ENCODE data around the gene OR52H1.
"Not testable (repeated sequence)": the region's sequence is repeated elsewhere in the genome, so short reads cannot be mapped to it uniquely, and the experiment has no call there.

The OR52H1 gene

GRCh38 chr11:5548440-5548839 lies at the start of gene OR52H1:
TSS of gene OR52H1 (minus strand) at chr11:5548540. CDS start at chr11:5545505, 3,035 bp downstream.
- TF ChIP-seq, protein P1, sequence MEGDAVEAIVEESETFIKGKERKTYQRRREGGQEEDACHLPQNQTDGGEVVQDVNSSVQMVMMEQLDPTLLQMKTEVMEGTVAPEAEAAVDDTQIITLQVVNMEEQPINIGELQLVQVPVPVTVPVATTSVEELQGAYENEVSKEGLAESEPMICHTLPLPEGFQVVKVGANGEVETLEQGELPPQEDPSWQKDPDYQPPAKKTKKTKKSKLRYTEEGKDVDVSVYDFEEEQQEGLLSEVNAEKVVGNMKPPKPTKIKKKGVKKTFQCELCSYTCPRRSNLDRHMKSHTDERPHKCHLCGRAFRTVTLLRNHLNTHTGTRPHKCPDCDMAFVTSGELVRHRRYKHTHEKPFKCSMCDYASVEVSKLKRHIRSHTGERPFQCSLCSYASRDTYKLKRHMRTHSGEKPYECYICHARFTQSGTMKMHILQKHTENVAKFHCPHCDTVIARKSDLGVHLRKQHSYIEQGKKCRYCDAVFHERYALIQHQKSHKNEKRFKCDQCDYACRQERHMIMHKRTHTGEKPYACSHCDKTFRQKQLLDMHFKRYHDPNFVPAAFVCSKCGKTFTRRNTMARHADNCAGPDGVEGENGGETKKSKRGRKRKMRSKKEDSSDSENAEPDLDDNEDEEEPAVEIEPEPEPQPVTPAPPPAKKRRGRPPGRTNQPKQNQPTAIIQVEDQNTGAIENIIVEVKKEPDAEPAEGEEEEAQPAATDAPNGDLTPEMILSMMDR (IDR thresholded peaks at IDR 0.05; ENCODE audit: borderline replicate concordance, control extremely low read depth, extremely low read depth, insufficient read depth, missing control alignments), result no peak
- in situ Hi-C loops (cut with MboI; ENCODE audit: low sequenced_read_pairs, unreplicated experiment), result no loop called here
- no peak for DNase-seq (ENCODE audit: low spot score)

GRCh38 chr11:5597953-5598352 lies 49.6 kb upstream of the OR52H1 start:
- TF ChIP-seq, protein P1 (IDR thresholded peaks at IDR 0.05; ENCODE audit: borderline replicate concordance, control extremely low read depth, extremely low read depth, insufficient read depth, missing control alignments), result no peak
- in situ Hi-C loops (cut with MboI; ENCODE audit: low sequenced_read_pairs, unreplicated experiment), result no loop called here

GRCh38 chr11:5596607-5597201 lies 48.4 kb upstream of the OR52H1 start, which contains the start of gene TRIM6:
TSS of gene TRIM6 (plus strand) at chr11:5596637. CDS start at chr11:5596898, 261 bp downstream.
- peak; percentile 42 for DNase-seq (ENCODE audit: low spot score)
- in situ Hi-C loops (cut with MboI; ENCODE audit: low sequenced_read_pairs, unreplicated experiment), result no loop called here
- TF ChIP-seq, protein P1 (IDR thresholded peaks at IDR 0.05; ENCODE audit: borderline replicate concordance, control extremely low read depth, extremely low read depth, insufficient read depth, missing control alignments), result no peak

More at GRCh38 chr11:5597953-5598352, 49.6 kb upstream of the OR52H1 start:
- DNase-seq (ENCODE audit: low spot score), result no peak

DNA sequence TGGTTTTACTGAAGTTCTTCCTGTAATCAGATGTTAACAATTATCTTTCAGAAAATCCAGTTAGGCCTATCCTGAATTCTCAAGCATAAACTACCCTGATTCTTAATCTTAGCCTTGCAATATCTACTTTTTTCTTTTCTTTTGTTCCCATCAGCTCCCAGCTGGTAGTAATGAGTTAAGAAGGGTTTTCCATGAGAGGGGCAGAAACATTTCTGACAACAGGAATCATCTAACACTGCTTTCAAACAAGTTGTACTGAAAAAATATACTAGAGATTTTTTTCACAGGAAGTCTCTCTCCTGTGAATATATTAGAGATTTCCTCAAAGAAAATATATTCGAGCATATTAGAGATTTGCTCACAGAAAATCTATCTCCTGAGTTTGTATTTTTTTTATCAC lies 44.8 kb upstream of the OR52H1 start:
- DNase-seq (ENCODE audit: low spot score), result no peak
- in situ Hi-C loops (cut with MboI; ENCODE audit: low sequenced_read_pairs, unreplicated experiment), result no loop called here
- TF ChIP-seq, protein P1 (IDR thresholded peaks at IDR 0.05; ENCODE audit: borderline replicate concordance, control extremely low read depth, extremely low read depth, insufficient read depth, missing control alignments), result no peak

DNA sequence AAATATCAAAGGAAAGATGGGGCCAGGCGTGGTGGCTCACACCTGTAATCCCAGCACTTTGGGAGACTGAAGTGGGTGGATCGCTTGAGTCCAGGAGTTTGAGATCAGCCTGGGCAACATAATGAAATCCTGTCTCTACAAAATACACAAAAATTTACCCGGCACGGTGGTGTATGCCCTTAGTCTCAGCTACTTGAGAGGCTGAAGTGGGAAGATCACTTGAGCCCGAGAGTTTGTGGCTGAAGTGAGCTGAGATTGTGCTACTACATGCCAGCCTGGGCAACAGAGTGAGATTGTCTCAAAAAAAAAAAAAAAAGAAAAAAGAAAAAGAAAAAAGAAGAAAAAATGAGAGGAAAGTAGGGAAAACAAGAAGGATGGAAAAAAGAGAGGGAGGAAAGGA lies 44.3 kb upstream of the OR52H1 start:
- TF ChIP-seq, protein P1 (IDR thresholded peaks at IDR 0.05; ENCODE audit: borderline replicate concordance, control extremely low read depth, extremely low read depth, insufficient read depth, missing control alignments), result no peak
- in situ Hi-C loops (cut with MboI; ENCODE audit: low sequenced_read_pairs, unreplicated experiment), result no loop called here
- DNase-seq (ENCODE audit: low spot score), result no peak

DNA sequence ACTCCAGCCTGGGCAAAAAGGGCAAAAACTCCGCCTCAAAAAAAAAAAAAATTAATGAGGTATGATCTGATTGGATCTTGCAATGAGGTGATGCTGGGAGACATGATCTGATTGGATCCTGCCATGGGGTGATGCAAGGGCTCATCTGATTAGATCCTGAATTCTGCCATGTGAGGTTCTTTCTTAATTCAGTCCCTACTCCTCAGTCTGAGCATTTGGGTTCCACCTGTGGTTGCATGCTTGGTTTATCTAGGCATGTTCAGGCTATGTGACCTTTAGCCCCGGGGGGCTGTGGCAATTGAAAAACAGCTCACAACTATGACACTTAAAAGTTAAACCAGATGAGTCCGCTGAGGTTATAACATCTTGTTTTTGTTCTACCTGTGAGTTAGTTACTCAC lies 43.3 kb upstream of the OR52H1 start:
- in situ Hi-C loops (cut with MboI; ENCODE audit: low sequenced_read_pairs, unreplicated experiment), result no loop called here
- TF ChIP-seq, protein P1 (IDR thresholded peaks at IDR 0.05; ENCODE audit: borderline replicate concordance, control extremely low read depth, extremely low read depth, insufficient read depth, missing control alignments), result no peak
- DNase-seq (ENCODE audit: low spot score), result no peak

DNA sequence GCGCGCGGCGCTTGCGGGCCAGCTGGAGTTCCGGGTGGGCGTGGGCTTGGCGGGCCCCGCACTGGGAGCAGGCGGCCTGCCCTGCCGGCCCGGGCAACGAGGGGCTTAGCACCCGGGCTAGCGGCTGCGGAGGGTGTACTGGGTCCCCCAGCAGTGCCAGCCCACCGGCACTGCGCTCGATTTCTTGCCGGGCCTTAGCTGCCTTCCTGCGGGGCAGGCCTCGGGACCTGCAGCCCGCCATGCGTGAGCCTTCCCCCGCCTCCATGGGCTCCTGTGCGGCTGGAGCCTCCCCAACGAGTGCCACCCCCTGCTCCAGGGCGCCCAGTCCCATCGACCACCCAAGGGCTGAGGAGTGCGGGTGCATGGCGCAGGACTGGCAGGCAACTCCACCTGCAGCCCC lies 41.6 kb upstream of the OR52H1 start:
- in situ Hi-C loops (cut with MboI; ENCODE audit: low sequenced_read_pairs, unreplicated experiment), result not testable (repeated sequence)

DNA sequence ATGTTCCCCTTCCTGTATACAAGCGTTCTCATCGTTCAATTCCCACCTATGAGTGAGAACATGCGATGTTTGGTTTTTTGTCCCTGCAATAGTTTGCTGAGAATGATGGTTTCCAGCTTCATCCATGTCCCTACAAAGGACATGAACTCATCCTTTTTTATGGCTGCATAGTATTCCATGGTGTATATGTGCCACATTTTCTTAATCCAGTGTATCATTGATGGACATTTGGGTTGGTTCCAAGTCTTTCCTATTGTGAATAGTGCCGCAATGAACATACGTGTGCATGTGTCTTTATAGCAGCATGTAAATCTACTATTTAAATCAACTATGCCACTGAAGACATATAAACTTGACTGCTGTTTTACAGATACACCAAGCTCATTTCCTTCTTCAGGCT lies 36.1 kb upstream of the OR52H1 start:
- in situ Hi-C loops (cut with MboI; ENCODE audit: low sequenced_read_pairs, unreplicated experiment); DNase-seq (ENCODE audit: low spot score): not testable (repeated sequence)

More for the DNA sequence above, 41.6 kb upstream of the OR52H1 start:
- DNase-seq (ENCODE audit: low spot score), result not testable (repeated sequence)

Data from GM13976 (cell line).